Psoas muscle (tissue), 8 donors: ENCODE measurements around the gene PUS7L. TPM values are rescaled to one million over a fixed set of nuclear protein-coding genes. Genes with fewer than 3 reads are reported as not detected.
A peak's percentile ranks its signal among the peaks of the same experiment; 100 is the strongest.

ENCODE experiments used
- ATAC-seq, 4 donors: fragments of 200-7000 bp; cut with Tn5 transposase; one replicate each; pipeline ENCODE4 v1.9.1; 2020; ENCODE audit warnings: moderate library complexity in 3 of 4, mild to moderate bottlenecking in 2 of 4
- DNase-seq, 2 donors: peaks; one replicate each; pipeline ENCODE4 v3.0.0-alpha.2; 2020
- H3K27ac ChIP-seq: fragments of 200-600 bp; one replicate; pipeline ENCODE4 v1.8.0; 2022
- H3K27me3 ChIP-seq, 3 donors: fragments of 200-600 bp in 1 of 3; one replicate each; pipeline versions ENCODE4 v1.6.1 to v1.8.0; 2013 to 2022; ENCODE audit warnings: low read length in 2 of 3, mild to moderate bottlenecking in 2 of 3, moderate library complexity in 1 of 3; ENCODE audit not compliant: insufficient read depth in 3 of 3
- H3K36me3 ChIP-seq, 2 donors: fragments of 200-600 bp in 1 of 2; one replicate each; pipeline versions ENCODE4 v1.6.1 to v1.8.0; 2013 to 2022; ENCODE audit warnings: low read depth in 1 of 2, mild to moderate bottlenecking in 1 of 2, moderate library complexity in 1 of 2; ENCODE audit not compliant: insufficient read depth in 1 of 2
- H3K4me1 ChIP-seq: fragments of 200-600 bp; one replicate; pipeline ENCODE4 v1.8.0; 2022
- H3K4me3 ChIP-seq: fragments of 200-600 bp; one replicate; pipeline ENCODE4 v1.8.0; 2022; ENCODE audit warnings: mild to moderate bottlenecking
- H3K9me3 ChIP-seq: fragments of 200-600 bp; one replicate; pipeline ENCODE4 v1.8.0; 2022
- CTCF ChIP-seq: fragments of 200-600 bp; IDR thresholded peaks from one replicate; pipeline ENCODE4 v1.8.0; 2022; ENCODE audit warnings: antibody characterized with exemption
- WGBS, 3 donors: extraction: QIAGEN DNeasy Blood & Tissue Kit; methylation state at CpG; one replicate each; pipeline versions ENCODE4 v1.1.6 to v1.1.7; 2013; 5-methylcytosine and 5-hydroxymethylcytosine counted together
- intact Hi-C, 2 donors: fragments of 100-400 bp; cut with DNase I; formaldehyde crosslinking; loops; one replicate each; pipeline versions ENCODE4 v1.11.0 to v1.14.2; 2022
- polyA plus RNA-seq, 3 donors: library from polyadenylated mRNA; stranded (reverse); fragments of 200-250 nt; gene quantifications; one replicate each; pipeline ENCODE4 v1.2.3, GENCODE V29; 2013
- total RNA-seq, 4 donors: library from RNA; stranded (reverse); fragmentation: NEBNext Ultra II Directional in 2 of 4; extraction: Animal tissue kit (Norgen Biotek cat#: 25700) in 2 of 4; gene quantifications; one replicate each; pipeline versions ENCODE4 v1.2.1 to v1.2.4, GENCODE V29; 2021 to 2023
- donor health status: healthy with polysubstance abuse.
- donor health status: DM: no; HTN: no; CAD: no; lungs with moderate emphysema.
- donor health status: Bipolar disorder and iron deficiency.
- donor health status: healthy.
- donor health status: DM: yes; HTN: yes; CAD: no.
- donor health status: DM: no; HTN: no; CAD: no.
- donor health status: DM: no; HTN: no; CAD: no.
- donor health status: DM: yes; HTN: yes; CAD: no.

Gene PUS7L
- total and polyA plus RNA-seq, 7 donors, result 1.3 to 4.7 (median 3.2) TPM

GRCh38 chr12:43742106-43742505 lies 16.5 kb downstream of the PUS7L start:
- peaks cover 4 to 31% of the 10 kb centered on the region in 2 donors for H3K36me3 ChIP-seq
- no peak for DNase-seq
- no peak for TF ChIP-seq CTCF
- ATAC-seq, result peak; percentile 71 to 92 (median 85)
- no peak overlapping the region for H3K4me3 ChIP-seq
- intact Hi-C loops, result no loop called here
- H3K9me3 ChIP-seq, result no peaks in the 10 kb centered on the region
- H3K4me1 ChIP-seq, result peaks cover 12% of the 10 kb centered on the region
- peak overlapping the region; percentile 34 for H3K27ac ChIP-seq
- no peaks in the 10 kb centered on the region for H3K27me3 ChIP-seq

DNA sequence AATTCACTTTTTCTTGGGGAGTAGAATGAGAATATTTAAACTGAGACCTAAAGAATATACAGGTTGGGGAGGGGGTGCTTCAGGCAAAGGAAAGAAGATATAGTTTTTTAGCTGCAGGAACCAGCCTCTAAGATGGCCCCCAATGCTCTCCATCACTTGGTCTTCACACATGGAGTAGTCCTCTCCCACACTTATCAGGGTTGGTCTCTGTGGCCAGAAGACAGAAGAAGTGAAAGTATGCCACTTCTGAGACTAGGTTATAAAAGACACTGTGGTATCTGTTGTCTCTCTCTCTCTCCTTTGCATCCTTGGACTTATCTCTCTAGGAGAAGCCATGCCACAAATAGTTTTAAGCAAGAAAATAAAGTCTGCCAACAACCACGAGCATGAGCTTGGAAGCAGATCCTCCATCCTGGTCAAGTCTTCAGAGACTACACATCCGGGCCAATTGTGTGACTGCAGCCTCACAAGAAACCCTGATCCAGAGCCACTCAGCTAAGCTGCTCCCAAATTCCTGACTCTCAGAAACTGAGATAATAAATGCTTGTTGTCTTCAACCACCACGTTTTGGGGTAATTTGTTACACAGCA lies 18.0 kb downstream of the PUS7L start:
- WGBS, 3 donors, result 45 to 58% (median 52%) methylated on average over 3 of the region's 3 CpGs
- Histone ChIP-seq H3K27me3 (no peaks in the 10 kb centered on the region), H3K9me3 (no peaks in the 10 kb centered on the region), H3K36me3 (peaks cover 4 to 39% of the 10 kb centered on the region in 2 donors), H3K4me1 (peaks cover 12% of the 10 kb centered on the region), H3K4me3 (no peak overlapping the region), H3K27ac (no peak overlapping the region)
- ATAC-seq (no peak), DNase-seq (no peak)
- TF ChIP-seq CTCF, result no peak
- intact Hi-C loops, result no loop called here

GRCh38 chr12:43737646-43738045 lies 20.9 kb downstream of the PUS7L start:
- Histone ChIP-seq H3K4me1 (peaks cover 12% of the 10 kb centered on the region), H3K27me3 (no peaks in the 10 kb centered on the region), H3K4me3 (no peak overlapping the region), H3K9me3 (no peaks in the 10 kb centered on the region), H3K36me3 (peaks cover 0 to 46% of the 10 kb centered on the region in 2 donors), H3K27ac (no peak overlapping the region)
- DNase-seq (no peak), ATAC-seq (no peak)
- 77 to 79% (median 77%) methylated on average over 2 of the region's 2 CpGs for WGBS, 3 donors
- intact Hi-C loops, result no loop called here
- TF ChIP-seq CTCF, result no peak

DNA sequence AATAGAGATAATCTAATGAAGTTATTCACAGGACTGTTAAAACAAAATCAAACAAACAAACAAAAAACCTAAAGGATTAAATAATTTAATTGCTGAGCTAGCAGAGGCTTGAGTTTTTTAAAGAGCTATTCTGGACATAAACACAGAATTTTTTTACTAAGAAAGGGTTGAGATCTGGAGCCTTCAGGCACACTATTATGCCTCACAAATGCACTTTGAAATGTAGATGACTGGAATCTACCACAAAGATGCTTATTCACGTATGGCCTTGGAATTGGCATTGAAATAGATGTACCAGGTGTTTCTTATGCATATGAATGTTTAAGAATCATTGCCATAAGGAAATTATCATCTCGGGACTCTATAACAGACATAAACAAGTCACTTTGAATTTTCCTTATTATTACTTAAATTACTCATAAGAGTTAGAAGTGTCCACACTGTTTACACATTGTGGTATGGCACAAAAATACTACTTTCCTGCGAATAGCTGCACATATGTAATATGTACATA lies 21.6 kb downstream of the PUS7L start:
- peaks cover 0 to 51% of the 10 kb centered on the region in 2 donors for H3K36me3 ChIP-seq
- ATAC-seq (no peak), DNase-seq (no peak)
- TF ChIP-seq CTCF, result no peak
- H3K27me3 ChIP-seq, result no peaks in the 10 kb centered on the region
- 86 to 90% (median 89%) methylated on average over 3 of the region's 3 CpGs for WGBS, 3 donors
- H3K4me3 ChIP-seq, result no peak overlapping the region
- intact Hi-C loops, result no loop called here
- H3K4me1 ChIP-seq, result peaks cover 6% of the 10 kb centered on the region
- no peaks in the 10 kb centered on the region for H3K9me3 ChIP-seq
- no peak overlapping the region for H3K27ac ChIP-seq

DNA sequence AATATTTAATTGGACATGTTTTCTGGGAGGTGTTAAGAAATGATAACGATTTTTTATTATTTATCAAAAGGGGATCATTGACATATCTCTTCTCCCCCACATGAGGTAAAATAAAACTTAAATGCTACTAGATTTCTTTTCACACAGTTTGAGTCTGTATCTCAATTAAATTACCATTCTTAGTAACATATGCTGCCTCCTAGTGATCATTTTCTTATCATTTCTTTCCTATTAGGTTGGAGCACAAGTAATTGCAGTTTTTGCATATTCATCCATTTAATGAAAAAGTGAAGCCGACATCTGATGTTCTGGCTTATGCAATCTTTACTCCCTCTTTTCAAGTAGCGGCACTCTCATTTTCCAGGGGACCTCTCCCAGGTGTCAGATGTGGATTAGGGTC lies 24.9 kb downstream of the PUS7L start:
- ATAC-seq (no peak), DNase-seq (no peak)
- Histone ChIP-seq H3K27me3 (no peaks in the 10 kb centered on the region), H3K27ac (no peak overlapping the region), H3K4me1 (no peaks in the 10 kb centered on the region), H3K9me3 (no peaks in the 10 kb centered on the region), H3K36me3 (peaks cover 0 to 66% of the 10 kb centered on the region in 2 donors), H3K4me3 (no peak overlapping the region)
- intact Hi-C loops, result no loop called here
- 91 to 97% (median 95%) methylated on average over 3 of the region's 3 CpGs for WGBS, 3 donors
- TF ChIP-seq CTCF, result no peak
